Ascending aorta (tissue), 2 donors: ENCODE measurements around the gene ZC3H12A. TPM values are rescaled to one million over a fixed set of nuclear protein-coding genes. Genes with fewer than 3 reads are reported as not detected.

Source experiments
- DNase-seq, 2 donors: peaks; one replicate each; pipeline ENCODE4 v3.0.0-alpha.2; 2019; ENCODE audit warnings: low spot score in 2 of 2
- H3K27ac ChIP-seq, 2 donors: fragments of 200-600 bp; sonication (generic); one replicate each; pipeline ENCODE4 v1.5.1; 2016 to 2017; ENCODE audit warnings: mild to moderate bottlenecking in 1 of 2
- H3K27me3 ChIP-seq: fragments of 200-600 bp; sonication (generic); one replicate; pipeline ENCODE4 v1.5.1; 2017
- H3K36me3 ChIP-seq, 2 donors: fragments of 200-600 bp; sonication (generic); one replicate each; pipeline ENCODE4 v1.5.1; 2016
- H3K4me1 ChIP-seq, 2 donors: fragments of 200-600 bp; sonication (generic); one replicate each; pipeline ENCODE4 v1.5.1; 2016 to 2017; ENCODE audit warnings: mild to moderate bottlenecking in 1 of 2
- H3K4me3 ChIP-seq, 2 donors: fragments of 200-600 bp; sonication (generic); one replicate each; pipeline ENCODE4 v1.5.1; 2016 to 2017; ENCODE audit warnings: mild to moderate bottlenecking in 1 of 2
- H3K9me3 ChIP-seq, 2 donors: fragments of 200-600 bp; sonication (generic); one replicate each; pipeline ENCODE4 v1.5.1; 2016
- CTCF ChIP-seq, 3 experiments: fragments of 200-600 bp in 2 of 3; fragments of 450-650 bp in 1 of 3; sonication (generic) in 2 of 3; IDR thresholded peaks; one replicate each; pipeline ENCODE4 v1.5.1; 2016 to 2019; ENCODE audit warnings: antibody characterized with exemption in 3 of 3, mild to moderate bottlenecking in 1 of 3, moderate library complexity in 1 of 3
- intact Hi-C: fragments of 100-400 bp; cut with DNase I; formaldehyde crosslinking; loops from one replicate; pipeline ENCODE4 v1.15.1; 2023
- total RNA-seq: library from RNA; depleted of rRNA; stranded (reverse); fragments of >200 nt; gene quantifications from one replicate; pipeline ENCODE4 v1.1.0, GENCODE V29; 2016

The ZC3H12A gene
- total RNA-seq, 1 donor from 2014 or later = 12.8 TPM

GRCh38 chr1:37473431-37474045 lies 842 bp upstream of the ZC3H12A start:
- Histone ChIP-seq H3K4me3 (peak overlapping the region; percentile 81 to 95), H3K9me3 (no peaks in the 10 kb centered on the region), H3K27ac (peak overlapping the region; percentile 99), H3K27me3 (no peaks in the 10 kb centered on the region), H3K4me1 (peaks cover 40 to 63% of the 10 kb centered on the region in 2 donors), H3K36me3 (peaks cover 6 to 11% of the 10 kb centered on the region in 2 donors)
- intact Hi-C loops = loop anchor here (1.0 to 10.0 kb wide), 6 partner anchors 41 to 1089 kb away; partner anchors contain the start of genes CDCA8, DNALI1, GNL2 and MEAF6
- no peak for TF ChIP-seq CTCF (IDR thresholded peaks at IDR 0.05)
- peak in 1 of 2 donors; percentile 66 for DNase-seq

GRCh38 chr1:37474697-37475379 lies 458 bp downstream of the ZC3H12A start:
- DNase-seq = peak in 1 of 2 donors; percentile 69
- H3K9me3 ChIP-seq = no peaks in the 10 kb centered on the region
- intact Hi-C loops = loop anchor here (5.0 to 10.0 kb wide), 5 partner anchors 82 to 1090 kb away; partner anchors contain the start of genes CDCA8, DNALI1, GNL2 and SF3A3
- peaks cover 6 to 11% of the 10 kb centered on the region in 2 donors for H3K36me3 ChIP-seq
- H3K27me3 ChIP-seq = no peaks in the 10 kb centered on the region
- no peak for TF ChIP-seq CTCF (IDR thresholded peaks at IDR 0.05)
- peaks cover 44 to 74% of the 10 kb centered on the region in 2 donors for H3K4me1 ChIP-seq
- H3K27ac ChIP-seq = peak overlapping the region; percentile 99
- H3K4me3 ChIP-seq = peak overlapping the region; percentile 81 to 95

- intact Hi-C loops = loop anchor here (10.0 kb wide), 2 partner anchors 519 to 1091 kb away; partner anchors contain the start of genes SF3A3 and STK40
- H3K4me1 ChIP-seq = peaks cover 47 to 80% of the 10 kb centered on the region in 2 donors
- peak overlapping the region; percentile 81 to 95 for H3K4me3 ChIP-seq
- peaks cover 9 to 16% of the 10 kb centered on the region in 2 donors for H3K36me3 ChIP-seq
- no peaks in the 10 kb centered on the region for H3K27me3 ChIP-seq
- peak in 1 of 2 donors; percentile 66 for DNase-seq
- no peaks in the 10 kb centered on the region for H3K9me3 ChIP-seq
- no peak for TF ChIP-seq CTCF (IDR thresholded peaks at IDR 0.05)
- peak overlapping the region; percentile 99 for H3K27ac ChIP-seq
These were observed 1.2 kb downstream of the ZC3H12A start for GRCh38 chr1:37475380-37476086.

GRCh38 chr1:37476087-37476452 lies 1.7 kb downstream of the ZC3H12A start:
- H3K9me3 ChIP-seq = no peaks in the 10 kb centered on the region
- H3K27ac ChIP-seq = peak overlapping the region; percentile 99
- H3K27me3 ChIP-seq = no peaks in the 10 kb centered on the region
- DNase-seq = no peak
- TF ChIP-seq CTCF (IDR thresholded peaks at IDR 0.05) = no peak
- peaks cover 14 to 21% of the 10 kb centered on the region in 2 donors for H3K36me3 ChIP-seq
- intact Hi-C loops = loop anchor here (10.0 kb wide), 2 partner anchors 519 to 1091 kb away; partner anchors contain the start of genes SF3A3 and STK40
- H3K4me1 ChIP-seq = peaks cover 42 to 75% of the 10 kb centered on the region in 2 donors
- peak overlapping the region; percentile 81 to 95 for H3K4me3 ChIP-seq

- intact Hi-C loops = loop anchor here (10.0 kb wide), 2 partner anchors 518 to 1092 kb away; partner anchors contain the start of genes SF3A3 and STK40
- Histone ChIP-seq H3K27ac (peak overlapping the region; percentile 99), H3K27me3 (no peaks in the 10 kb centered on the region), H3K4me1 (peaks cover 38 to 69% of the 10 kb centered on the region in 2 donors), H3K36me3 (peaks cover 20 to 27% of the 10 kb centered on the region in 2 donors), H3K9me3 (no peaks in the 10 kb centered on the region), H3K4me3 (peak overlapping the region; percentile 81 to 95)
- DNase-seq = peak; percentile 77 to 95
- TF ChIP-seq CTCF (IDR thresholded peaks at IDR 0.05) = no peak
These were observed 2.2 kb downstream of the ZC3H12A start for GRCh38 chr1:37476460-37477197.
